ENCODE results near the gene PRKN. TPM values are rescaled to one million over a fixed set of nuclear protein-coding genes. Genes with fewer than 3 reads are reported as not detected.

The PRKN gene
- total RNA-seq, 1 donor from 2014 or later, result 4.9 TPM

- no peak for DNase-seq (ENCODE audit: extremely low spot score in 2 of 2)
- H3K27ac ChIP-seq, result no peak overlapping the region
- H3K9me3 ChIP-seq, result no peaks in the 10 kb centered on the region
- H3K4me1 ChIP-seq, result no peaks in the 10 kb centered on the region
- H3K36me3 ChIP-seq, result no peaks in the 10 kb centered on the region
- H3K27me3 ChIP-seq, result no peaks in the 10 kb centered on the region
- intact Hi-C loops (cut with DNase I), result no loop called here
- TF ChIP-seq, protein P1, sequence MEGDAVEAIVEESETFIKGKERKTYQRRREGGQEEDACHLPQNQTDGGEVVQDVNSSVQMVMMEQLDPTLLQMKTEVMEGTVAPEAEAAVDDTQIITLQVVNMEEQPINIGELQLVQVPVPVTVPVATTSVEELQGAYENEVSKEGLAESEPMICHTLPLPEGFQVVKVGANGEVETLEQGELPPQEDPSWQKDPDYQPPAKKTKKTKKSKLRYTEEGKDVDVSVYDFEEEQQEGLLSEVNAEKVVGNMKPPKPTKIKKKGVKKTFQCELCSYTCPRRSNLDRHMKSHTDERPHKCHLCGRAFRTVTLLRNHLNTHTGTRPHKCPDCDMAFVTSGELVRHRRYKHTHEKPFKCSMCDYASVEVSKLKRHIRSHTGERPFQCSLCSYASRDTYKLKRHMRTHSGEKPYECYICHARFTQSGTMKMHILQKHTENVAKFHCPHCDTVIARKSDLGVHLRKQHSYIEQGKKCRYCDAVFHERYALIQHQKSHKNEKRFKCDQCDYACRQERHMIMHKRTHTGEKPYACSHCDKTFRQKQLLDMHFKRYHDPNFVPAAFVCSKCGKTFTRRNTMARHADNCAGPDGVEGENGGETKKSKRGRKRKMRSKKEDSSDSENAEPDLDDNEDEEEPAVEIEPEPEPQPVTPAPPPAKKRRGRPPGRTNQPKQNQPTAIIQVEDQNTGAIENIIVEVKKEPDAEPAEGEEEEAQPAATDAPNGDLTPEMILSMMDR (IDR thresholded peaks at IDR 0.05), result no peak
- TF ChIP-seq POLR2AphosphoS5 (IDR thresholded peaks at IDR 0.05; ENCODE audit: insufficient read depth in 1 of 2, low read depth in 1 of 2), result no peak
- TF ChIP-seq POLR2A (IDR thresholded peaks at IDR 0.05), result no peak
- no peak overlapping the region for H3K4me3 ChIP-seq
Observed at GRCh38 chr6:162165479-162165878, 562.1 kb downstream of the PRKN start.

DNA sequence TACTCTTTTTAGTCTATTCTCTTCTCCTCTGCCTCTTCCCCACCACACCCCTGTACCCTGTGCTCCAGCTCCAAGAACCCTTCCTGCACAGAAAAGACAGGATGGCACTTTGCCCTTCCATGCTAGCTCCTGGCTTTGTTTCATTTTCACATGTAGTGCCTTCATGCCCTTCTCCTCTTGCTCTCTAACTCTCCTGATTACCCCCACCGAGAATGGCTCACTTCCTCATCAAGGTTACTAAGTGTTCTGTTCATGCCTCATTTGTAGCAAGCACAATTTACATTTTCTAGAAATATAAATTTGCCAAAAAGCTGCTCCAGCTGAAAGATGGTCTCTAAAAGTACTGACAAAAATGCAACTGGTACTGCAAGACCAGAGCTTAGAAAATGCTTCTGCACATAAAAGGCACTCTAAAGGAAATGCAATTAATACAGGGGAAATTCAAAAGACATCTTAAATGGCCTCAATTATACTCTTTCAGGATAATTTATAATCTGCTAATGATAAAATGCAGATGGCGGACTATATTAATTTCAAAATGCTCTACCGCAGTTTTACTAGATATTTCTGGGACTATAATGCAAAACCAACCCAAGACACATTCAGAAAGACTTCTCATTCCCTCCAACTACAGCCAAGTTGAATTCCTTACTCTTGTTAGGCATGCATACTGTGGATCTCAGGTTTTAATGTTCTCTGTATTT, 570.2 kb downstream of the PRKN start:
- intact Hi-C loops (cut with DNase I), result no loop called here
- DNase-seq (ENCODE audit: extremely low spot score in 2 of 2), result no peak
- H3K9me3 ChIP-seq, result no peaks in the 10 kb centered on the region
- no peaks in the 10 kb centered on the region for H3K36me3 ChIP-seq
- no peaks in the 10 kb centered on the region for H3K27me3 ChIP-seq
- no peak overlapping the region for H3K27ac ChIP-seq
- TF ChIP-seq POLR2AphosphoS5 (IDR thresholded peaks at IDR 0.05; ENCODE audit: insufficient read depth in 1 of 2, low read depth in 1 of 2), result no peak
- no peak for TF ChIP-seq POLR2A (IDR thresholded peaks at IDR 0.05)
- TF ChIP-seq, protein P1 (IDR thresholded peaks at IDR 0.05), result no peak
- no peak overlapping the region for H3K4me3 ChIP-seq
- no peaks in the 10 kb centered on the region for H3K4me1 ChIP-seq

- TF ChIP-seq POLR2A (IDR thresholded peaks at IDR 0.05) (no peak), POLR2AphosphoS5 (IDR thresholded peaks at IDR 0.05; ENCODE audit: insufficient read depth in 1 of 2, low read depth in 1 of 2) (no peak)
- TF ChIP-seq, protein P1 (IDR thresholded peaks at IDR 0.05), result no peak
- Histone ChIP-seq H3K4me3 (no peak overlapping the region), H3K36me3 (no peaks in the 10 kb centered on the region), H3K4me1 (no peaks in the 10 kb centered on the region), H3K9me3 (no peaks in the 10 kb centered on the region), H3K27me3 (no peaks in the 10 kb centered on the region), H3K27ac (no peak overlapping the region)
- no peak for DNase-seq (ENCODE audit: extremely low spot score in 2 of 2)
- intact Hi-C loops (cut with DNase I), result no loop called here
Observed at GRCh38 chr6:162156146-162156545, 571.4 kb downstream of the PRKN start.

DNA sequence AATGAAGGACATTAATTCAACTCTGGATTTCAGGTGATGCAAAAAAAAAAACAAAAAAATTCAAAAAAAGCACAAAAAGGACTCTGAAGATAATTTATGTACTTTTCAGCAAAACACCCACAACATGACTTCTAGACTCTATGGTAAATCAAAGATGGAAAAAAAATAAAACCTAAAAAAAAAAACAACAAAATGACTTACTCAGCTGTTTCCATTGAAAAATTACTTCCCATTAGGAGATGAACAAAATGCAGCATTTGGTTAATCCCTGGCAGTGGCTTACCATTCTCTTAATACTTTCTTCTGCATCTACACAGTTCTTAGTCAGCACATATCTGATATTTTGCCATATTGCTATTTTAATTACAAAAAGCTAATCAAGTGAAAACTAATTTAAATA, 572.6 kb downstream of the PRKN start:
- intact Hi-C loops (cut with DNase I), result no loop called here
- no peaks in the 10 kb centered on the region for H3K9me3 ChIP-seq
- H3K4me1 ChIP-seq, result no peaks in the 10 kb centered on the region
- TF ChIP-seq POLR2AphosphoS5 (IDR thresholded peaks at IDR 0.05; ENCODE audit: insufficient read depth in 1 of 2, low read depth in 1 of 2) (no peak), POLR2A (IDR thresholded peaks at IDR 0.05) (no peak)
- TF ChIP-seq, protein P1 (IDR thresholded peaks at IDR 0.05), result no peak
- H3K27ac ChIP-seq, result no peak overlapping the region
- no peak for DNase-seq (ENCODE audit: extremely low spot score in 2 of 2)
- H3K4me3 ChIP-seq, result no peak overlapping the region
- H3K36me3 ChIP-seq, result no peaks in the 10 kb centered on the region
- H3K27me3 ChIP-seq, result no peaks in the 10 kb centered on the region

DNA sequence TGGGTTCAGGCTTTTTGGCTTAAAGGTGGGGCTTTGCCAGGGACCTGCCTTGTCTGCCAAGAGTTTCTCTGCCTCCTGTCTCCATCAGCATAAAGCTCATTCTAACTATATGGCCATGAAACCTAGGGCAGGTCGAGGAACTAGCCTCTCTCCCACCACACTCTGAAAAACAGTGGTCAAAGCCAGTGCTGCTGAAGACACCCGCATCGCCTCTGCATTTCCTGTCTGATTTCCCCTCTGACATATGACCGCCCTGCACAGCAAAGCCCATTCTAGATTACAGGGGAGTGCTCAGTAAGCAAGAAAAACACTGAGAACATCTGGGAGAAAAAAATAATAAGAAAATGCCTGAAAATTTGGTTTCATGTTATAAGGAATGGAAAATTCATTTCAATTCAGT, 573.6 kb downstream of the PRKN start:
- H3K27ac ChIP-seq, result no peak overlapping the region
- TF ChIP-seq, protein P1 (IDR thresholded peaks at IDR 0.05), result no peak
- TF ChIP-seq POLR2A (IDR thresholded peaks at IDR 0.05), result no peak
- no peak for TF ChIP-seq POLR2AphosphoS5 (IDR thresholded peaks at IDR 0.05; ENCODE audit: insufficient read depth in 1 of 2, low read depth in 1 of 2)
- H3K27me3 ChIP-seq, result no peaks in the 10 kb centered on the region
- intact Hi-C loops (cut with DNase I), result no loop called here
- no peak for DNase-seq (ENCODE audit: extremely low spot score in 2 of 2)
- no peaks in the 10 kb centered on the region for H3K36me3 ChIP-seq
- H3K4me3 ChIP-seq, result no peak overlapping the region
- no peaks in the 10 kb centered on the region for H3K4me1 ChIP-seq
- no peaks in the 10 kb centered on the region for H3K9me3 ChIP-seq
